ENCODE measurements around the gene SMARCD3.

SMARCD3 gene

DNA sequence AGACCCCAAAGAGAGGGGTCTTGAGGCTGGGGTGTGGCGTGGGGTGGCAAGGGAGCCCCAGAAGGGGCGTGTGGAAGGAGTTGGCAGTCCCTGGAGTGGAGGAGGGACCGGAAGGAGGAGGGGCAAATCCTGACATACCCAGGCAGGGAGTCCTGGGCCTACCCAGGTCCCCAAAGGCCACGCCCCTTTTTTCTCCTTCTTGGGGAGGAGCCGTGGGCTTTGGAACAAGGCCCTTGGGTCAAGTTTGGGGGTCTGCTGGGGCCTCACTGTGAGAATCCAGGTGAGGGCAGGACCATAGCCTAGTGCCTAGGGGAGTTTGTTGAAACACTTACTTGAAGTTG is 1.2 kb upstream of the SMARCD3 start:
- Histone ChIP-seq H3K27ac (replicated peaks) (no peak overlapping the region), H3K27me3 (ENCODE audit: insufficient read depth, poor library complexity, severe bottlenecking) (peaks cover 71% of the 10 kb centered on the region), H3K4me3 (replicated peaks; ENCODE audit: insufficient read depth, low read length) (no peak overlapping the region)
- TF ChIP-seq, protein P1, sequence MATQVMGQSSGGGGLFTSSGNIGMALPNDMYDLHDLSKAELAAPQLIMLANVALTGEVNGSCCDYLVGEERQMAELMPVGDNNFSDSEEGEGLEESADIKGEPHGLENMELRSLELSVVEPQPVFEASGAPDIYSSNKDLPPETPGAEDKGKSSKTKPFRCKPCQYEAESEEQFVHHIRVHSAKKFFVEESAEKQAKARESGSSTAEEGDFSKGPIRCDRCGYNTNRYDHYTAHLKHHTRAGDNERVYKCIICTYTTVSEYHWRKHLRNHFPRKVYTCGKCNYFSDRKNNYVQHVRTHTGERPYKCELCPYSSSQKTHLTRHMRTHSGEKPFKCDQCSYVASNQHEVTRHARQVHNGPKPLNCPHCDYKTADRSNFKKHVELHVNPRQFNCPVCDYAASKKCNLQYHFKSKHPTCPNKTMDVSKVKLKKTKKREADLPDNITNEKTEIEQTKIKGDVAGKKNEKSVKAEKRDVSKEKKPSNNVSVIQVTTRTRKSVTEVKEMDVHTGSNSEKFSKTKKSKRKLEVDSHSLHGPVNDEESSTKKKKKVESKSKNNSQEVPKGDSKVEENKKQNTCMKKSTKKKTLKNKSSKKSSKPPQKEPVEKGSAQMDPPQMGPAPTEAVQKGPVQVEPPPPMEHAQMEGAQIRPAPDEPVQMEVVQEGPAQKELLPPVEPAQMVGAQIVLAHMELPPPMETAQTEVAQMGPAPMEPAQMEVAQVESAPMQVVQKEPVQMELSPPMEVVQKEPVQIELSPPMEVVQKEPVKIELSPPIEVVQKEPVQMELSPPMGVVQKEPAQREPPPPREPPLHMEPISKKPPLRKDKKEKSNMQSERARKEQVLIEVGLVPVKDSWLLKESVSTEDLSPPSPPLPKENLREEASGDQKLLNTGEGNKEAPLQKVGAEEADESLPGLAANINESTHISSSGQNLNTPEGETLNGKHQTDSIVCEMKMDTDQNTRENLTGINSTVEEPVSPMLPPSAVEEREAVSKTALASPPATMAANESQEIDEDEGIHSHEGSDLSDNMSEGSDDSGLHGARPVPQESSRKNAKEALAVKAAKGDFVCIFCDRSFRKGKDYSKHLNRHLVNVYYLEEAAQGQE (IDR thresholded peaks at IDR 0.05; ENCODE audit: insufficient replicate concordance, low read depth), result no peak
- TF ChIP-seq SPI1 (IDR thresholded peaks at IDR 0.05; ENCODE audit: borderline replicate concordance, low read depth) (no peak), GABPA (IDR thresholded peaks at IDR 0.05; ENCODE audit: low read depth) (no peak), POLR2AphosphoS5 (IDR thresholded peaks at IDR 0.05; ENCODE audit: low read depth) (no peak)
- TF ChIP-seq, protein P2, sequence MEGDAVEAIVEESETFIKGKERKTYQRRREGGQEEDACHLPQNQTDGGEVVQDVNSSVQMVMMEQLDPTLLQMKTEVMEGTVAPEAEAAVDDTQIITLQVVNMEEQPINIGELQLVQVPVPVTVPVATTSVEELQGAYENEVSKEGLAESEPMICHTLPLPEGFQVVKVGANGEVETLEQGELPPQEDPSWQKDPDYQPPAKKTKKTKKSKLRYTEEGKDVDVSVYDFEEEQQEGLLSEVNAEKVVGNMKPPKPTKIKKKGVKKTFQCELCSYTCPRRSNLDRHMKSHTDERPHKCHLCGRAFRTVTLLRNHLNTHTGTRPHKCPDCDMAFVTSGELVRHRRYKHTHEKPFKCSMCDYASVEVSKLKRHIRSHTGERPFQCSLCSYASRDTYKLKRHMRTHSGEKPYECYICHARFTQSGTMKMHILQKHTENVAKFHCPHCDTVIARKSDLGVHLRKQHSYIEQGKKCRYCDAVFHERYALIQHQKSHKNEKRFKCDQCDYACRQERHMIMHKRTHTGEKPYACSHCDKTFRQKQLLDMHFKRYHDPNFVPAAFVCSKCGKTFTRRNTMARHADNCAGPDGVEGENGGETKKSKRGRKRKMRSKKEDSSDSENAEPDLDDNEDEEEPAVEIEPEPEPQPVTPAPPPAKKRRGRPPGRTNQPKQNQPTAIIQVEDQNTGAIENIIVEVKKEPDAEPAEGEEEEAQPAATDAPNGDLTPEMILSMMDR (IDR thresholded peaks at IDR 0.05; ENCODE audit: insufficient read depth, low read length), result no peak
- DNase-seq (ENCODE audit: low read depth in 1 of 2, low spot score in 1 of 2), result no peak

DNA sequence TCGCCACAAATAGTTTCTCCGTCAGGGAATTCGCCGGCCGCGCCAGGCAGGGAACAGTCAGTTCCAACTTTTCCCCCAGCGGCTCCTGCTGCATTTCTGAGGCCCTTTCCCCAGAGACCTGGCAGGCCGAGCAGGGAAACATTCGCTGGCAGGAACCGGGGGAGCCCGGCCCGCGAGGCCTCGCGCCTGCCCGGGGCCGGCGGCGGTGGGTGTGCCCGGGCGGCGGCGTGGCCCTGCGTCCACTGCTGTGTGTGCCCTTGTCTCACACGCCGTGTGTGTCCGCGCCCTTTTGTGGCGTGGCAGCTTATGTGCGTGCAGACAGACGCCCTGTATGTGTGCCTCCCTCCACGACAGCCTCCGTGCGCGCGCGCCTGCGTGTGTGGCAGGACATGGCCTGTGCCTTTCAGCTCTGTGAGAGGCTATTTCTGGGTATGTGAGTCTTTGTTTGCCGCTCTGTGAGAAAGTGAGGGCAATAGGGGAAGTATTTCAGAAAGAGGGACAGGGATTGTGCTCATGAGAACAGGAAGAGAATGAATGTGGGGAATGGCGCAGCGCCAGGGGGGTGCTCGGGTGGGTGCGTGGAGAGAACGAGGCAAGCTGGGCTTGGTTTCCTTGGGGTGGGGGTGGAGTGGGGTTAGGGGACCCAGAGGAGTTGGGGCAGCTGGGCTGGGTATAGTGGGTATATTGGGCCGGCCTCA is 689 bp upstream of the SMARCD3 start:
- peak overlapping the region; percentile 7; the same call in 1 of the 2 replicates for H3K4me3 ChIP-seq (replicated peaks; ENCODE audit: insufficient read depth, low read length)
- DNase-seq (ENCODE audit: low read depth in 1 of 2, low spot score in 1 of 2), result peak in 1 of 2 experiments; percentile 64
- peaks cover 73% of the 10 kb centered on the region for H3K27me3 ChIP-seq (ENCODE audit: insufficient read depth, poor library complexity, severe bottlenecking)
- no peak overlapping the region for H3K27ac ChIP-seq (replicated peaks)
- TF ChIP-seq, protein P2 (IDR thresholded peaks at IDR 0.05; ENCODE audit: insufficient read depth, low read length), result no peak
- TF ChIP-seq POLR2AphosphoS5 (IDR thresholded peaks at IDR 0.05; ENCODE audit: low read depth), result no peak
- no peak for TF ChIP-seq GABPA (IDR thresholded peaks at IDR 0.05; ENCODE audit: low read depth)
- TF ChIP-seq, protein P1 (IDR thresholded peaks at IDR 0.05; ENCODE audit: insufficient replicate concordance, low read depth), result no peak
- TF ChIP-seq SPI1 (IDR thresholded peaks at IDR 0.05; ENCODE audit: borderline replicate concordance, low read depth), result no peak; the same call in 1 of the 2 replicates

DNA sequence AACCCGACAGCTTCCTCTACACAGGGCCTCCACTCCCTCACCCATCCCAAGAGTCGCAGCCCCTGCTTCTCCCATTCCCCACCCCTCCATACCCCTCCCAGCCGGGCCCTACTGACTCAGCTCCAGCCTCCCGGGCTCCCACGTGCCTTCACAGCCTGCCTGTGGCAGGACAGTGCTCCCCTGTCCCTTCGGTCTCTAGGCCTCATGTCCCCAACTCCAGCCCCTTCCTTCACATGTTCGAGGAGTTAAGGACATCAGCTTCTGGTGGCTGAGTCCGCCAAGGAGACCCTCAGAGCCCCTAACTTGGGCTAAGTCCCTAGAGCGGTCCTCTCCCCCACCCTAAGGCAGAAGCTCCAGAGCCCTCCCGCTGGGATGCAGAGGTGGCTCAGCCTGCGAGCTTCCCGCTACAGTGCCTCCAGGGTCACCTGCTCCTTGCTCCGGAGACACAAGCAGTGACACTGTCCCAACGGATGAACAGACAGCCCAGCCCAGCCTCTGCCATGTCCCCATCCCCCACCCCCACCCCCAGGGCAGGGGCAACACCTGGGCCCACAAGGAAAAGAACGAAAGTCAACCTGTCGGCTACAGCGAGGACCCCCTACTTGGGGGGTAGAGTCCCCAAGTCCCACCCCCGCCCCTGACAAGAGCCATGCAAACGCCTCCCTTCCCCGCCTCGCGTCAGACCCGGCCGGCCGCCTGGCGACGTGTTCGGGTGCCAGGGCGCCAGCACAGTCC is 716 bp downstream of the SMARCD3 start:
- DNase-seq (ENCODE audit: low read depth in 1 of 2, low spot score in 1 of 2), result no peak
- TF ChIP-seq, protein P2 (IDR thresholded peaks at IDR 0.05; ENCODE audit: insufficient read depth, low read length), result no peak
- TF ChIP-seq GABPA (IDR thresholded peaks at IDR 0.05; ENCODE audit: low read depth) (no peak), SPI1 (IDR thresholded peaks at IDR 0.05; ENCODE audit: borderline replicate concordance, low read depth) (no peak)
- TF ChIP-seq, protein P1 (IDR thresholded peaks at IDR 0.05; ENCODE audit: insufficient replicate concordance, low read depth), result no peak
- Histone ChIP-seq H3K27me3 (ENCODE audit: insufficient read depth, poor library complexity, severe bottlenecking) (peaks cover 66% of the 10 kb centered on the region), H3K27ac (replicated peaks) (no peak overlapping the region), H3K4me3 (replicated peaks; ENCODE audit: insufficient read depth, low read length) (no peak overlapping the region)
